Fibroblast of mammary gland (primary cell): ENCODE results near the gene ATAD1.
"Not testable (repeated sequence)": the region's sequence is repeated elsewhere in the genome, so short reads cannot be mapped to it uniquely, and the experiment has no call there.

Experiments
- DNase-seq: peaks from one replicate; pipeline ENCODE4 v3.0.0-alpha.2; 2010; ENCODE audit warnings: low read depth
- H3K4me3 ChIP-seq: 2 replicates; pipeline ENCODE4 v1.5.1; 2011; ENCODE audit warnings: low read depth, mild to moderate bottlenecking, low read length, moderate library complexity; ENCODE audit not compliant: control insufficient read depth
- CTCF ChIP-seq: conservative IDR thresholded peaks from 2 replicates; pipeline ENCODE4 v1.5.1; 2011; ENCODE audit warnings: low read depth, low read length, inconsistent platforms; ENCODE audit not compliant: control insufficient read depth, insufficient read depth

ATAD1 gene

GRCh38 chr10:87852089-87852488, 34.1 kb upstream of the ATAD1 start:
- no peak for TF ChIP-seq CTCF
- DNase-seq: no peak
- H3K4me3 ChIP-seq: no peak overlapping the region

GRCh38 chr10:87850742-87851205, 32.7 kb upstream of the ATAD1 start:
- peak; percentile 73 for DNase-seq
- no peak overlapping the region for H3K4me3 ChIP-seq
- TF ChIP-seq CTCF: peak; percentile 72

GRCh38 chr10:87849001-87849400, 31.0 kb upstream of the ATAD1 start:
- no peak overlapping the region for H3K4me3 ChIP-seq
- no peak for TF ChIP-seq CTCF
- DNase-seq: no peak

GRCh38 chr10:87847550-87847949, 29.5 kb upstream of the ATAD1 start:
- TF ChIP-seq CTCF: no peak
- H3K4me3 ChIP-seq: no peak overlapping the region
- peak; percentile 66 for DNase-seq

- not testable (repeated sequence) for DNase-seq
Observed at GRCh38 chr10:87846711-87847110, 28.7 kb upstream of the ATAD1 start.

GRCh38 chr10:87846023-87846422, 28.0 kb upstream of the ATAD1 start:
- TF ChIP-seq CTCF: no peak
- DNase-seq: peak; percentile 77
- no peak overlapping the region for H3K4me3 ChIP-seq

More at GRCh38 chr10:87846711-87847110, 28.7 kb upstream of the ATAD1 start:
- H3K4me3 ChIP-seq: not testable (repeated sequence)

GRCh38 chr10:87845624-87845998, 27.6 kb upstream of the ATAD1 start:
- TF ChIP-seq CTCF: no peak
- DNase-seq: no peak
- no peak overlapping the region for H3K4me3 ChIP-seq
